Measurements from ENCODE around the gene ACTN1.

The ACTN1 gene

GRCh38 chr14:68841016-68841809 is 137.9 kb downstream of the ACTN1 start:
- Histone ChIP-seq H3K27ac (ENCODE audit: poor library complexity, severe bottlenecking) (no peak overlapping the region), H3K27me3 (ENCODE audit: insufficient read depth, poor library complexity, severe bottlenecking) (no peaks in the 10 kb centered on the region)
- no peak for TF ChIP-seq CTCF (IDR thresholded peaks at IDR 0.05; ENCODE audit: poor library complexity, severe bottlenecking)

GRCh38 chr14:68840454-68840853 is 138.6 kb downstream of the ACTN1 start:
- Histone ChIP-seq H3K9me3 (ENCODE audit: severe bottlenecking) (peaks cover 10% of the 10 kb centered on the region), H3K27ac (ENCODE audit: poor library complexity, severe bottlenecking) (no peak overlapping the region), H3K27me3 (ENCODE audit: insufficient read depth, poor library complexity, severe bottlenecking) (no peaks in the 10 kb centered on the region), H3K4me3 (ENCODE audit: severe bottlenecking) (no peak overlapping the region), H3K4me1 (ENCODE audit: insufficient read depth, poor library complexity, severe bottlenecking) (no peaks in the 10 kb centered on the region), H3K36me3 (ENCODE audit: low read depth) (peaks cover 3% of the 10 kb centered on the region; the same call in 1 of the 2 replicates)
- DNase-seq (ENCODE audit: low spot score) (no peak), ATAC-seq (ENCODE audit: low read depth) (no peak)
- TF ChIP-seq CTCF (IDR thresholded peaks at IDR 0.05; ENCODE audit: poor library complexity, severe bottlenecking): no peak

More at GRCh38 chr14:68841016-68841809, 137.9 kb downstream of the ACTN1 start:
- no peaks in the 10 kb centered on the region for H3K4me1 ChIP-seq (ENCODE audit: insufficient read depth, poor library complexity, severe bottlenecking)
- no peak overlapping the region for H3K4me3 ChIP-seq (ENCODE audit: severe bottlenecking)
- peaks cover 6% of the 10 kb centered on the region for H3K9me3 ChIP-seq (ENCODE audit: severe bottlenecking)
- DNase-seq (ENCODE audit: low spot score) (no peak), ATAC-seq (ENCODE audit: low read depth) (0 out of 3 replicates have a peak, but pooled peaks have one; percentile 20)
- H3K36me3 ChIP-seq (ENCODE audit: low read depth): no peaks in the 10 kb centered on the region

DNA sequence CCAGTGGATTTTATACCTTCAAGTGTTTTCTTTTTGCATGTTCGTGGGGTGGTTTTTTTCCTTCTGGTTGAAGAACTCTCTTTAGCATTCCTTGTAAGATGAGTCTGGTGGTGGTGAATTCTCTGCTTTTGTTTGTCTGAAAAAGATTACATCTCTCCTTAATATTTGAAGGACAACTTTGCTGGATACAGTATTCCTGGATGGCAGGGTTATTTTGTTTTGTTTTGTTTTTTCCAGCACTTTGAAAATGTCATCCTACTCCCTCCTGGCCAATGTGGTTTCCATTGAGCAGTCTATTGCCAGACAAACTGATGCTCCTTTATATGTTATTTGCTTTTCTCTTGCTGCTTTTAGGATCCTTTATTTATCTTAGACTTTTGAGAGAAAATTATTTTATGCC is 143.0 kb downstream of the ACTN1 start:
- Histone ChIP-seq H3K4me1 (ENCODE audit: insufficient read depth, poor library complexity, severe bottlenecking) (no peaks in the 10 kb centered on the region), H3K27ac (ENCODE audit: poor library complexity, severe bottlenecking) (no peak overlapping the region), H3K36me3 (ENCODE audit: low read depth) (peaks cover 5% of the 10 kb centered on the region; the same call in 1 of the 2 replicates), H3K9me3 (ENCODE audit: severe bottlenecking) (peaks cover 15% of the 10 kb centered on the region), H3K27me3 (ENCODE audit: insufficient read depth, poor library complexity, severe bottlenecking) (no peaks in the 10 kb centered on the region), H3K4me3 (ENCODE audit: severe bottlenecking) (no peak overlapping the region)
- no peak for DNase-seq (ENCODE audit: low spot score)
- ATAC-seq (ENCODE audit: low read depth): no peak
- TF ChIP-seq CTCF (IDR thresholded peaks at IDR 0.05; ENCODE audit: poor library complexity, severe bottlenecking): no peak

GRCh38 chr14:68834816-68835215 is 144.3 kb downstream of the ACTN1 start:
- no peak overlapping the region for H3K4me3 ChIP-seq (ENCODE audit: severe bottlenecking)
- H3K36me3 ChIP-seq (ENCODE audit: low read depth): peaks cover 5% of the 10 kb centered on the region; the same call in 1 of the 2 replicates
- DNase-seq (ENCODE audit: low spot score): no peak
- no peak overlapping the region for H3K27ac ChIP-seq (ENCODE audit: poor library complexity, severe bottlenecking)
- no peak for ATAC-seq (ENCODE audit: low read depth)
- no peak for TF ChIP-seq CTCF (IDR thresholded peaks at IDR 0.05; ENCODE audit: poor library complexity, severe bottlenecking)
- H3K4me1 ChIP-seq (ENCODE audit: insufficient read depth, poor library complexity, severe bottlenecking): no peaks in the 10 kb centered on the region
- peaks cover 15% of the 10 kb centered on the region for H3K9me3 ChIP-seq (ENCODE audit: severe bottlenecking)
- no peaks in the 10 kb centered on the region for H3K27me3 ChIP-seq (ENCODE audit: insufficient read depth, poor library complexity, severe bottlenecking)

GRCh38 chr14:68828698-68829097 is 150.4 kb downstream of the ACTN1 start:
- Histone ChIP-seq H3K4me1 (ENCODE audit: insufficient read depth, poor library complexity, severe bottlenecking) (no peaks in the 10 kb centered on the region), H3K27me3 (ENCODE audit: insufficient read depth, poor library complexity, severe bottlenecking) (no peaks in the 10 kb centered on the region), H3K27ac (ENCODE audit: poor library complexity, severe bottlenecking) (no peak overlapping the region), H3K9me3 (ENCODE audit: severe bottlenecking) (peaks cover 4% of the 10 kb centered on the region), H3K4me3 (ENCODE audit: severe bottlenecking) (no peak overlapping the region), H3K36me3 (ENCODE audit: low read depth) (no peaks in the 10 kb centered on the region)
- DNase-seq (ENCODE audit: low spot score) (no peak), ATAC-seq (ENCODE audit: low read depth) (no peak)
- no peak for TF ChIP-seq CTCF (IDR thresholded peaks at IDR 0.05; ENCODE audit: poor library complexity, severe bottlenecking)
